ENCODE data around the gene DPPA5.

DNA sequence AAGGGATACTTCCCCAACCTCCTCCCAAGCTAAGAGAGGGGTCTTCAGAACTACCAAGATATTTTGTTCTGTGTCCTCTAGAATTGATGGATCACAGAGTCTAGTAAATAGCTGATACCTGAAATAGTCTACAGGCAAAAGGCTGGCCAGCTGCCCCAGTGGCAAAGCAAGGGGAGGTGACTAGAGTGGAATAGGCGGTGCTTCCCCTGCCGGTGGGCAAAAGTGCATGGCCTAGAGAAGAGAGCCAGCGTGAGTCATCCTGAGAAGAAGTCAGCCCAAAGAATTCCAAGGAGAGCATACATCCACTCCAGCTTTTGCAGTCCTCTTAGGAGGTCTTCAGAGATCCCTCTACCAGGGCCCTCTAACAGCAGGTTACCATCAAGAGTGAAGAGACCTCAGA is 14.7 kb downstream of the DPPA5 start:
- TF ChIP-seq EZH2 (IDR thresholded peaks at IDR 0.05; ENCODE audit: borderline replicate concordance, insufficient read depth, low read depth, low read length, poor library complexity, severe bottlenecking) (no peak), CTCF (IDR thresholded peaks at IDR 0.05) (no peak)

All from B cell (primary cell).